Adrenal gland (tissue), 12 donors: ENCODE data around the gene PGR. TPM values are rescaled to one million over a fixed set of nuclear protein-coding genes. Genes with fewer than 3 reads are reported as not detected.

ENCODE experiments used
- DNase-seq, 7 donors: peaks; one replicate each; pipeline ENCODE4 v3.0.0-alpha.2; 2019 to 2020
- H3K27ac ChIP-seq, 5 donors: fragments of 200-600 bp; sonication (generic) in 4 of 5; 1 replicate in 3 of 5; 2 replicates in 2 of 5; pipeline versions ENCODE4 v1.5.1 to v1.8.0; 2016 to 2020; ENCODE audit warnings: mild to moderate bottlenecking in 1 of 5
- H3K27me3 ChIP-seq: fragments of 200-600 bp; 2 replicates; pipeline ENCODE4 v1.8.0; 2021
- H3K36me3 ChIP-seq, 2 donors: fragments of 200-600 bp; replicated peaks in 1 of 2; 1 replicate in 1 of 2; 2 replicates in 1 of 2; pipeline versions ENCODE4 v1.5.1 to v1.8.0; 2018 to 2022
- H3K4me1 ChIP-seq, 2 donors: fragments of 200-600 bp; replicated peaks in 1 of 2; 1 replicate in 1 of 2; 2 replicates in 1 of 2; pipeline versions ENCODE4 v1.5.1 to v1.8.0; 2018 to 2021
- H3K4me3 ChIP-seq, 4 donors: fragments of 200-600 bp; sonication (generic) in 3 of 4; one replicate each; pipeline ENCODE4 v1.5.1; 2016 to 2018
- H3K9me3 ChIP-seq, 3 donors: fragments of 200-600 bp; sonication (generic) in 1 of 3; replicated peaks in 1 of 3; 1 replicate in 2 of 3; 2 replicates in 1 of 3; pipeline versions ENCODE4 v1.5.1 to v1.8.0; 2016 to 2021
- CTCF ChIP-seq, 6 experiments: fragments of 450-650 bp in 4 of 6; fragments of 200-600 bp in 2 of 6; sonication (generic) in 1 of 6; IDR thresholded peaks; 1 replicate in 5 of 6; 2 replicates in 1 of 6; pipeline versions ENCODE4 v1.5.1 to v1.8.0; 2016 to 2021; ENCODE audit warnings: antibody characterized with exemption in 6 of 6, mild to moderate bottlenecking in 2 of 6, moderate library complexity in 1 of 6
- POLR2A ChIP-seq, 2 donors: fragments of 450-650 bp; IDR thresholded peaks; one replicate each; pipeline ENCODE4 v1.6.1; 2017; ENCODE audit warnings: antibody characterized with exemption in 2 of 2, mild to moderate bottlenecking in 2 of 2, moderate library complexity in 1 of 2
- WGBS, 4 donors: extraction: QIAGEN DNeasy Blood & Tissue Kit in 2 of 4; methylation state at CpG; one replicate each; pipeline versions ENCODE4 v1.1.5 to v1.1.7; 2013 to 2017; 5-methylcytosine and 5-hydroxymethylcytosine counted together
- intact Hi-C, 2 donors: fragments of 100-400 bp; cut with DNase I; formaldehyde crosslinking; loops; one replicate each; pipeline versions ENCODE4 v1.14.1 to v1.15.0; 2022 to 2023
- polyA plus RNA-seq, 3 donors: library from polyadenylated mRNA; stranded (reverse); fragments of 200-250 nt in 2 of 3; fragments of 350-450 nt in 1 of 3; fragmentation: Illumina TruSeq in 1 of 3; extraction: RNeasy Lipid Tissue Mini Kit (QIAGEN cat#74804) in 1 of 3; gene quantifications; one replicate each; pipeline ENCODE4 v1.2.3, GENCODE V29; 2013 to 2014
- total RNA-seq, 9 donors: library from RNA; depleted of rRNA in 4 of 9; stranded (reverse); fragments of >200 nt in 4 of 9; fragments of 120-200 nt in 1 of 9; fragmentation: NEBNext Ultra II Directional in 1 of 9; extraction: Animal tissue kit (Norgen Biotek cat#: 25700) in 1 of 9; gene quantifications; one replicate each; pipeline versions ENCODE4 v1.1.0 to v1.2.4, GENCODE V29; 2013 to 2023
- donor health status: healthy with polysubstance abuse.
- donor health status: Bipolar disorder and iron deficiency.
- donor health status: DM: yes; HTN: yes; CAD: no.
- donor health status: DM: no; HTN: no; CAD: no.
- donor health status: DM: no; HTN: no; CAD: no.
- donor health status: DM: yes; HTN: yes; CAD: no.

PGR gene
- total and polyA plus RNA-seq, 12 donors: 0.24 to 17.3 (median 3.3) TPM

GRCh38 chr11:101096036-101096704, 33.4 kb downstream of the PGR start:
- Histone ChIP-seq H3K27me3 (no peaks in the 10 kb centered on the region), H3K9me3 (peaks cover 0 to 4% (median 0%) of the 10 kb centered on the region in 3 donors), H3K4me1 (peaks cover 0 to 4% of the 10 kb centered on the region in 2 donors), H3K27ac (no peak overlapping the region), H3K36me3 (no peaks in the 10 kb centered on the region), H3K4me3 (no peak overlapping the region)
- TF ChIP-seq POLR2A (IDR thresholded peaks at IDR 0.05) (no peak), CTCF (IDR thresholded peaks at IDR 0.05) (no peak)
- WGBS, 4 donors: 35 to 48% (median 39%) methylated on average over 4 of the region's 4 CpGs
- intact Hi-C loops: no loop called here
- DNase-seq: peak in 6 of 7 donors; percentile 26 to 58 (median 46)

GRCh38 chr11:101091781-101092180, 37.8 kb downstream of the PGR start:
- Histone ChIP-seq H3K4me3 (no peak overlapping the region), H3K4me1 (peaks cover 0 to 4% of the 10 kb centered on the region in 2 donors), H3K27ac (no peak overlapping the region), H3K36me3 (no peaks in the 10 kb centered on the region), H3K27me3 (no peaks in the 10 kb centered on the region), H3K9me3 (no peaks in the 10 kb centered on the region)
- 80 to 94% (median 90%) methylated on average over 3 of the region's 3 CpGs for WGBS, 4 donors
- no peak for TF ChIP-seq CTCF (IDR thresholded peaks at IDR 0.05)
- TF ChIP-seq POLR2A (IDR thresholded peaks at IDR 0.05): no peak
- DNase-seq: peak in 1 of 7 donors; percentile 25
- intact Hi-C loops: no loop called here

GRCh38 chr11:101090679-101091270, 38.8 kb downstream of the PGR start:
- Histone ChIP-seq H3K36me3 (no peaks in the 10 kb centered on the region), H3K4me3 (no peak overlapping the region), H3K27ac (no peak overlapping the region), H3K27me3 (no peaks in the 10 kb centered on the region), H3K4me1 (peaks cover 0 to 4% of the 10 kb centered on the region in 2 donors), H3K9me3 (no peaks in the 10 kb centered on the region)
- DNase-seq: no peak
- 51 to 69% (median 59%) methylated on average over 5 of the region's 5 CpGs for WGBS, 4 donors
- no peak for TF ChIP-seq CTCF (IDR thresholded peaks at IDR 0.05)
- no peak for TF ChIP-seq POLR2A (IDR thresholded peaks at IDR 0.05)
- intact Hi-C loops: no loop called here

- H3K27me3 ChIP-seq: no peaks in the 10 kb centered on the region
- no peak overlapping the region for H3K4me3 ChIP-seq
- no peaks in the 10 kb centered on the region for H3K9me3 ChIP-seq
- 71 to 86% (median 80%) methylated on average over 1 of the region's 1 CpG for WGBS, 4 donors
- H3K27ac ChIP-seq: no peak overlapping the region
- no peaks in the 10 kb centered on the region for H3K36me3 ChIP-seq
- TF ChIP-seq POLR2A (IDR thresholded peaks at IDR 0.05) (no peak), CTCF (IDR thresholded peaks at IDR 0.05) (no peak)
- intact Hi-C loops: no loop called here
- no peak for DNase-seq
- no peaks in the 10 kb centered on the region for H3K4me1 ChIP-seq
Observed at GRCh38 chr11:101083335-101083734, 46.3 kb downstream of the PGR start.
